OCI-LY7 (cell line): Measurements from ENCODE around the gene CTR9. TPM values are rescaled to one million over a fixed set of nuclear protein-coding genes. Genes with fewer than 3 reads are reported as not detected.

Experiments
- BruUV-seq: library from RNA; stranded (reverse); fragments of 400-500 nt; replicated peaks from 2 replicates; lab custom pipeline; 2021; lab: Mats Ljungman, UMichigan
- CTCF ChIA-PET: fragments of 300-600 bp; sonication (Branson Sonifier 250); formaldehyde crosslinking; loops from one replicate; lab custom pipeline; 2022; ENCODE audit warnings: antibody characterized with exemption; ENCODE audit not compliant: unreplicated experiment; lab: Charles Lee
- POLR2A ChIA-PET: fragments of 300-600 bp; sonication (Branson Sonifier 250); formaldehyde crosslinking; loops from one replicate; lab custom pipeline; 2022; ENCODE audit warnings: antibody characterized with exemption; lab: Charles Lee
- DNase-seq: peaks from one replicate; pipeline ENCODE4 v3.0.0-alpha.2; 2015; ENCODE audit warnings: low spot score
- H2AFZ ChIP-seq: fragments of 200-600 bp; sonication (generic), shearing (Covaris generic); 2 replicates; pipeline ENCODE4 v1.6.1; 2014; ENCODE audit warnings: mild to moderate bottlenecking, antibody characterized with exemption, low read length, moderate library complexity
- H3K27ac ChIP-seq: fragments of 200-600 bp; sonication (generic); 2 replicates; pipeline ENCODE4 v1.5.1; 2014; ENCODE audit warnings: mixed run types, low read depth, mild to moderate bottlenecking, moderate library complexity, low read length, inconsistent platforms; ENCODE audit not compliant: poor library complexity, severe bottlenecking
- H3K36me3 ChIP-seq: fragments of 200-600 bp; sonication (generic); 2 replicates; pipeline ENCODE4 v1.6.1; 2014; ENCODE audit warnings: mild to moderate bottlenecking, antibody characterized with exemption, low read length, moderate library complexity, mixed read lengths; ENCODE audit not compliant: insufficient read depth
- H3K4me1 ChIP-seq: fragments of 200-600 bp; sonication (generic); 2 replicates; pipeline ENCODE4 v1.5.1; 2014; ENCODE audit warnings: mild to moderate bottlenecking, low read length; ENCODE audit not compliant: insufficient read depth, poor library complexity, severe bottlenecking
- H3K4me2 ChIP-seq: fragments of 200-600 bp; sonication (generic); 2 replicates; pipeline ENCODE4 v1.6.1; 2014; ENCODE audit warnings: mild to moderate bottlenecking, low read length
- H3K4me3 ChIP-seq: fragments of 200-600 bp; sonication (generic); 2 replicates; pipeline ENCODE4 v1.5.1; 2014; ENCODE audit warnings: mild to moderate bottlenecking, low read depth, low read length; ENCODE audit not compliant: poor library complexity, severe bottlenecking
- H3K79me2 ChIP-seq: fragments of 200-600 bp; sonication (generic); 2 replicates; pipeline ENCODE4 v1.6.1; 2016; ENCODE audit warnings: low read depth, mild to moderate bottlenecking, low read length, moderate library complexity, mixed read lengths; ENCODE audit not compliant: insufficient read depth
- H3K9me2 ChIP-seq: fragments of 200-600 bp; sonication (generic); 2 replicates; pipeline ENCODE4 v1.6.1; 2016; ENCODE audit warnings: mild to moderate bottlenecking, low read length, mixed read lengths; ENCODE audit not compliant: insufficient read depth
- H3K9me3 ChIP-seq: fragments of 200-600 bp; sonication (generic); 2 replicates; pipeline ENCODE4 v1.6.1; 2014; ENCODE audit warnings: mild to moderate bottlenecking, mixed run types, low read length, mixed read lengths
- H4K20me1 ChIP-seq: fragments of 200-600 bp; sonication (generic); 2 replicates; pipeline ENCODE4 v1.6.1; 2014; ENCODE audit warnings: mild to moderate bottlenecking, antibody characterized with exemption, low read length, moderate library complexity, mixed read lengths; ENCODE audit not compliant: insufficient read depth
- CTCF ChIP-seq: fragments of 200-600 bp; sonication (generic); conservative IDR thresholded peaks from 2 replicates; pipeline ENCODE4 v1.5.1; 2014; ENCODE audit warnings: mild to moderate bottlenecking, antibody characterized with exemption, low read length, moderate library complexity, mixed read lengths
- EZH2phosphoT487 ChIP-seq: fragments of 200-600 bp; sonication (generic); IDR thresholded peaks from 2 replicates; pipeline ENCODE4 v1.6.1; 2018; ENCODE audit warnings: low read depth, borderline replicate concordance, mild to moderate bottlenecking, mixed run types, antibody characterized with exemption, low read length, moderate library complexity, mixed read lengths
- intact Hi-C: fragments of 100-400 bp; cut with micrococcal nuclease; formaldehyde crosslinking; loops from one replicate; pipeline ENCODE4 v1.10.0; 2022; ENCODE audit not compliant: unreplicated experiment
- total RNA-seq, 2 experiments: library from RNA; depleted of rRNA in 1 of 2; stranded (reverse); fragments of >200 nt in 1 of 2; shearing (Covaris generic) in 1 of 2; gene quantifications; 2 replicates each; pipeline ENCODE4 v1.2.3, GENCODE V29; 2014 to 2022

CTR9 gene
- total RNA-seq, 2 experiments from 2014 or later = 15.3 to 29.5 TPM

- Histone ChIP-seq H3K27ac (no peak overlapping the region), H4K20me1 (no peaks in the 10 kb centered on the region), H3K4me3 (no peak overlapping the region), H3K9me2 (no peaks in the 10 kb centered on the region), H3K9me3 (no peaks in the 10 kb centered on the region), H3K4me2 (no peak overlapping the region), H3K36me3 (peaks cover 44% of the 10 kb centered on the region), H3K4me1 (no peaks in the 10 kb centered on the region), H3K79me2 (no peaks in the 10 kb centered on the region), H2AFZ (no peak overlapping the region)
- no TSS peak for BruUV-seq
- ChIA-PET CTCF (no interaction called here), POLR2A (interaction anchor here (0.6 kb wide), 1 partner anchor 251 kb away, joined by 3 read pairs; no protein-coding TSS in a partner anchor)
- DNase-seq = no peak
- intact Hi-C loops = no loop called here
- TF ChIP-seq EZH2phosphoT487 (no peak), CTCF (no peak)
Measured at GRCh38 chr11:10780040-10780439, 29.0 kb downstream of the CTR9 start.

DNA sequence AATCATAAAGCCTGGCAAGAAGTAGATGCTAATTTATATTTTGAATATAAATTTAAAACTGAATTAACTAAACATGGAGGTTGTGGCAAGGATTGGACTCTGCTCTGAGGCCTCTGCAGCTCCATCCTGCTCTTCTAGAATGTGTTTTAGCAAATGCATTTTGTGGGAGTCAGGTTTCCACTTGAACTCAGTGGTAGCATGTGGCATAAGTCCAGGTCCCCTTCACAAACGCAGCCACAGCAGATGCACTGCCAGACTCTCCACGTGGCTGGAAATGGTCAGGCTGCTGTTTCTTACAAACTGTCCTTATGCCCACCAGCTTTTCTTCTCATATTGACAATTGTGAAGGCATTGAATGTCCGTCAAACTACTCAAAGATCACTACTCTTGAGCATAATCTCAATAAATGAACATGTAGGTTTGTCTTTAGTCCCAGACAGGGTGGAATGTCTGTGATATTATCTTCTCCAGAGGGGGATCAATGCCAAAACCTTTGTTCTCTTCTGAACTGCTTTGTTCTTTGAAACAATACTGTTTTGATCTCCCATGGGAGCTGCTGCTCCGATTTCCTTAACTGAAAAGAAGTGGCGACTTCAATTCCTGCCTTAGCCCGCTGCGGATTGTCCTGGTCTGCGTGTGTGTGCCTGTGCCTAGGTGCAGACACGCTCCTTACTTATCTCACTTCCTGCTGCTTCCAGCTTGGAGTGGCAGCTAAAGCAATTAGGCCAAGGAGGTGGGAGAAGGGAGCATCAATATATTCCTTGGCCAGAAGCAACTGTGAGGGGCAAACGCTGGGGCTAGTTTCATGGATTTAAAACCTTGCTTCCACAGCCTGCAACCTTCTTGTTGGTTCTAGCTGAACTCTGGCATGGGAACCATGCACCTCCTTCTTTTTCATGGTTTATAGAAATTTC is 33.4 kb downstream of the CTR9 start:
- POLR2A ChIA-PET = interaction anchor here (0.6 to 0.7 kb wide), 4 partner anchors 11 to 1938 kb away, joined by 3 to 5 read pairs (median 4); no protein-coding TSS in a partner anchor
- DNase-seq = no peak
- CTCF ChIA-PET = no interaction called here
- TF ChIP-seq EZH2phosphoT487 (no peak), CTCF (no peak)
- Histone ChIP-seq H4K20me1 (no peaks in the 10 kb centered on the region), H2AFZ (no peak overlapping the region), H3K9me3 (no peaks in the 10 kb centered on the region), H3K79me2 (no peaks in the 10 kb centered on the region), H3K9me2 (no peaks in the 10 kb centered on the region), H3K4me3 (no peak overlapping the region), H3K27ac (no peak overlapping the region), H3K4me1 (no peaks in the 10 kb centered on the region), H3K36me3 (peaks cover 6% of the 10 kb centered on the region), H3K4me2 (no peak overlapping the region)
- intact Hi-C loops = no loop called here
- no TSS peak for BruUV-seq

GRCh38 chr11:10785146-10785474 is 34.1 kb downstream of the CTR9 start:
- H3K27ac ChIP-seq = no peak overlapping the region
- intact Hi-C loops = no loop called here
- no peak overlapping the region for H2AFZ ChIP-seq
- no peaks in the 10 kb centered on the region for H3K9me3 ChIP-seq
- ChIA-PET CTCF (no interaction called here), POLR2A (interaction anchor here (0.6 kb wide), 1 partner anchor 48 kb away, joined by 5 read pairs; no protein-coding TSS in a partner anchor)
- no peaks in the 10 kb centered on the region for H3K79me2 ChIP-seq
- no peaks in the 10 kb centered on the region for H3K9me2 ChIP-seq
- H3K4me1 ChIP-seq = no peaks in the 10 kb centered on the region
- no peak overlapping the region for H3K4me3 ChIP-seq
- no peak overlapping the region for H3K4me2 ChIP-seq
- DNase-seq = no peak
- no peaks in the 10 kb centered on the region for H4K20me1 ChIP-seq
- no peaks in the 10 kb centered on the region; the same call in 1 of the 2 replicates for H3K36me3 ChIP-seq
- BruUV-seq = no TSS peak
- TF ChIP-seq CTCF (no peak), EZH2phosphoT487 (no peak)
